BE2C (cell line): Measurements from ENCODE around the gene LCLAT1.

Source experiments
- DNase-seq: peaks from one replicate; pipeline ENCODE4 v3.0.0-alpha.2; 2020
- H3K27me3 ChIP-seq: fragments of 250-450 bp; sonication (Bioruptor Pico); 2 replicates; pipeline ENCODE4 v1.5.1; 2020; ENCODE audit warnings: mild to moderate bottlenecking
- H3K36me3 ChIP-seq: fragments of 250-450 bp; sonication (Bioruptor Pico); 2 replicates; pipeline ENCODE4 v1.5.1; 2020; ENCODE audit warnings: mild to moderate bottlenecking
- H3K4me1 ChIP-seq: fragments of 250-450 bp; sonication (Bioruptor Pico); 2 replicates; pipeline ENCODE4 v1.5.1; 2020
- H3K4me3 ChIP-seq: 2 replicates; pipeline ENCODE4 v1.5.1; 2011; ENCODE audit warnings: low read depth, low read length
- H3K9me3 ChIP-seq: fragments of 250-450 bp; sonication (Bioruptor Pico); 2 replicates; pipeline ENCODE4 v1.5.1; 2020
- CTCF ChIP-seq: IDR thresholded peaks from 2 replicates; pipeline ENCODE4 v1.5.1; 2012; ENCODE audit warnings: mild to moderate bottlenecking, low read depth, low read length

LCLAT1 gene

DNA sequence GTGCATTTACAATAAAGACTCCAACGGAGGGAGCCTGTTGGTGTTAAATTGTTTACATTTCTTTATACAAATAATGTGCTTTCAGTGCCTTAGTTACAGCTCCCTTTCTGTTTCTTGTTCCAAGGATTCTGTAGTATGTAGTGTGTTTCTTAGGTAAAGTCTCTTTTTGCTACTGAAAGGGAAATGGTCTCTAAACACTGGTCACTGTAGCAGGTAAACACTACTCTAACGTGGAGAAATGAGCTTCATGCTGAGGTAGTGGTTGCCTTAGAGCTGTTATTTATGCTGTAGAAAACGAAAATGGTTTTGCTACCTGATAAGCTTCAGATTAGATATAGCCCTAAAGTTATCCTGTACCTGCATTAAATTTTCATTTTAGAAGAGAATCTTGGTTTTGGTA is 196.6 kb downstream of the LCLAT1 start:
- Histone ChIP-seq H3K4me1 (no peaks in the 10 kb centered on the region), H3K4me3 (no peak overlapping the region), H3K27me3 (no peaks in the 10 kb centered on the region), H3K9me3 (no peaks in the 10 kb centered on the region; the same call in 1 of the 2 replicates), H3K36me3 (peaks cover 16% of the 10 kb centered on the region)
- no peak for DNase-seq
- no peak for TF ChIP-seq CTCF

- no peak for DNase-seq
- H3K36me3 ChIP-seq, result peaks cover 12% of the 10 kb centered on the region
- TF ChIP-seq CTCF, result no peak
- H3K27me3 ChIP-seq, result no peaks in the 10 kb centered on the region
- H3K4me3 ChIP-seq, result no peak overlapping the region
- no peaks in the 10 kb centered on the region; the same call in 1 of the 2 replicates for H3K9me3 ChIP-seq
- no peaks in the 10 kb centered on the region for H3K4me1 ChIP-seq
These were observed 198.2 kb downstream of the LCLAT1 start for GRCh38 chr2:30645081-30645744.

DNA sequence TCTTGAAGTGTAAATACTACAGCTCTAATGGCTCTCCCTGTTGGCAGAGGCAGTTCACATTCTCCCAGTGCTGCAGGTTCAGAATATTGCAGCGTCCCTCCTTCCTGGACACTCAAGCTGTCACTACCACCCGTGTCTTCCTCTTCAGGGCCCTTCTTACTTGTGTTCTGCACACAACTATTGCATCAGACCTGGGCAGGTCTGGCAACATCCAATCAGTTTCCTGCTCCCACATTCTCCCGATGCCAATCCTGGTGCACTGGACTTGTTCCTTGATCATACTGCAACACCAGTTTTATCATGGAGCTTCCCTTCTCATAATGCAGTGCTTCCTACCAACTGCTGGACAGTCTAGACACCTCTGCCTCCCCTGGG is 198.7 kb downstream of the LCLAT1 start:
- no peak for DNase-seq
- Histone ChIP-seq H3K4me1 (no peaks in the 10 kb centered on the region), H3K4me3 (no peak overlapping the region), H3K27me3 (no peaks in the 10 kb centered on the region), H3K36me3 (peaks cover 7% of the 10 kb centered on the region), H3K9me3 (no peaks in the 10 kb centered on the region; the same call in 1 of the 2 replicates)
- TF ChIP-seq CTCF, result no peak

- Histone ChIP-seq H3K27me3 (no peaks in the 10 kb centered on the region), H3K9me3 (no peaks in the 10 kb centered on the region; the same call in 1 of the 2 replicates), H3K36me3 (0 out of 2 replicates have a peak, but pooled peaks cover 3% of the 10 kb centered on the region), H3K4me3 (no peak overlapping the region), H3K4me1 (no peaks in the 10 kb centered on the region)
- TF ChIP-seq CTCF, result no peak
- no peak for DNase-seq
These were observed 200.9 kb downstream of the LCLAT1 start for GRCh38 chr2:30647752-30648457.

DNA sequence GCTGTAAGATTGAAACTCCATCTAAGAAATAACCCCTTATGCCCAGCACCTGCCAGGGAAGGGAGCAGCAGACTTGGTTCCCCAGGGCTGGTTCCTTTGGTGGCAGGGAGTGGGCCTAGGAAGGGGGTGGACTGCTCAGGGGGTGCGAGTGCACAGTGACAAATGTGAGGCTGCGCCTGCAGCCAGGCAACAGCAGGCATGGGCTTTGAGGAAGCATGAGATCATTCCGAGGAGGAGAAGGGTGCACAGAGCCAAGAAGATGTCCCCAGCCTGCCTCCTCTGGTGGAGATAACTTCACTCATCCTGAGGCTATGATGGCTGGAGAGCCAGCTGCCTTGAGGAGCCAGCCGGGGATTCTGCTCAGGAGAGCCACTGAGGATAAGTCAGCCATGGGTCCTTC is 202.2 kb downstream of the LCLAT1 start:
- 0 out of 2 replicates have a peak, but pooled peaks cover 3% of the 10 kb centered on the region for H3K36me3 ChIP-seq
- DNase-seq, result no peak
- TF ChIP-seq CTCF, result no peak
- H3K4me3 ChIP-seq, result no peak overlapping the region
- no peaks in the 10 kb centered on the region for H3K9me3 ChIP-seq
- no peaks in the 10 kb centered on the region for H3K27me3 ChIP-seq
- no peaks in the 10 kb centered on the region for H3K4me1 ChIP-seq

DNA sequence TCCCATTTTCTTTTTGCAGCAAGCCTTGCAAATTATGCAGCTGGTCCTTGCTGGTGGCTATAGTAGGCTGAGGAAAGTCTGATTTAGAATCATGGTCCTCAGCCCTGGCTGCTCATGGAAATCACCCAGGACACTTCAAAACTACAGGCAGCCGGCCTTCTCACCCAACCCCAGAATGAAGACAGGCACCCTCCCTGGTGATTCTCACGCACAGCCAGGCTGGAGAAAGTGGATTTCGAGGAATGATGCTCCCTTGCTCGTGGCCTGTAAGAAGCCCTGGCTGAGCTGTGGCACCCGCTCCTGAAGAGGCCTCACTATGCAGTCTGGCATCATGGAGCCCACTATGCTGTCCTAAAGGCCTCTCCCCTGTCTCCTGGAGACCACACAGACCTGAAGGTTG is 202.8 kb downstream of the LCLAT1 start:
- Histone ChIP-seq H3K36me3 (no peaks in the 10 kb centered on the region), H3K4me1 (no peaks in the 10 kb centered on the region), H3K27me3 (no peaks in the 10 kb centered on the region), H3K9me3 (no peaks in the 10 kb centered on the region), H3K4me3 (no peak overlapping the region)
- no peak for DNase-seq
- no peak for TF ChIP-seq CTCF
